ENCODE data around the gene ADCY7.

The ADCY7 gene

GRCh38 chr16:50282010-50282538 is 15.7 kb downstream of the ADCY7 start:
- DNase-seq (ENCODE audit: low spot score): no peak

GRCh38 chr16:50282955-50283631 is 16.7 kb downstream of the ADCY7 start:
- DNase-seq (ENCODE audit: low spot score): no peak

DNA sequence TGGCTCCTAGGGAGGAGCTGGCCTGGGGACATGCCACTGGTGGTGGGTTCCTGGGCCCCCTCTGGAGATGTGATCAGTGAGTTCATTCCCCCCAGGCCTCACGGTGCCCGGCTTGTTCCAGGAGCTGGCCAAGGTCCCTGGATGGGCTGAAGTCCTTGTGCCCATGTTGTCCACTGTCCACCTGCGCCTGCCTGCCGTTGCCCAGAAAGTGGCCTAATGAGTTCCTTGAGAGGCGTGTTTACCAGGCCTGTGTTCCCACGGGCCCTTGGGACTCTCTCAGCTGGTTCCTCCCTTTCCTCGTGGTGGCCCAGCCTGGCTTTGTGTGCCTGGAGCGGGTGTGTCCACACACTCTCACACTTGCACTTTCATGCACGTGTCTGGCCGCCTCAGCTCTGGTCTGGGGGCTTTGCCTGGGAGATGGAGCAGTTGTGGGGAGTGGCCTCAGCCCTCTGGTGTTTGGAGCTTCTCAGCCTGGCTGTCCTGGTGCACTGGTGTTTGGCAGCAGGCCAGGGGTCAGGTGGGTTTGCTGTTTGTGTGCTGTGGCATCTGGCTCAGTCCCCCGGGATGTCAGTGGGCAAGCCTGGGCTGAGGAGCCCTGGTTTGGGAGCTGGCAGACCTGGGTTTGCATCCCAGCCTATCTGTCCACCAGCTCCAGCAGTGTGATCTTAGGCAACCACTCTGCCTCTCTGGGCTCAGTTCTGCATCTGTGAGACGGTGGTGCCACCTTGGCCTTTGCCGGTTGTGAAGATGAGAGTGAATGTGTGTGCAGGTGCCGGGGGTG is 18.0 kb downstream of the ADCY7 start:
- peak; percentile 31 for DNase-seq (ENCODE audit: low spot score)

GRCh38 chr16:50285406-50286003 is 19.2 kb downstream of the ADCY7 start:
- no peak for DNase-seq (ENCODE audit: low spot score)

GRCh38 chr16:50286681-50287080 is 20.3 kb downstream of the ADCY7 start:
- DNase-seq (ENCODE audit: low spot score): no peak

DNA sequence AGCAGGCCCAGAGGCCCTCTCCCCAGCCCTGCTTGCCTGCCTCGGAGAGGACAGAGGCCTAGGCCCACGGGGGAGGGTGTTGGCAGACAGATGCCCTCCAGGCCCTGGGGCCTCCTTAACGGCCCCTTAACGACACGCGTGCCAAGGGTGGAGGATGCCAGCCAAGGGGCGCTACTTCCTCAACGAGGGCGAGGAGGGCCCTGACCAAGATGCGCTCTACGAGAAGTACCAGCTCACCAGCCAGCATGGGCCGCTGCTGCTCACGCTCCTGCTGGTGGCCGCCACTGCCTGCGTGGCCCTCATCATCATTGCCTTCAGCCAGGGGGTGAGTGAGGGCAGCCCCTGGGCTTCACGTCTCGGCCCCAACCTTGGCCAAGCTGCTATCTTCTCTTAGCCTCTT is 21.7 kb downstream of the ADCY7 start:
- no peak for DNase-seq (ENCODE audit: low spot score)

DNA sequence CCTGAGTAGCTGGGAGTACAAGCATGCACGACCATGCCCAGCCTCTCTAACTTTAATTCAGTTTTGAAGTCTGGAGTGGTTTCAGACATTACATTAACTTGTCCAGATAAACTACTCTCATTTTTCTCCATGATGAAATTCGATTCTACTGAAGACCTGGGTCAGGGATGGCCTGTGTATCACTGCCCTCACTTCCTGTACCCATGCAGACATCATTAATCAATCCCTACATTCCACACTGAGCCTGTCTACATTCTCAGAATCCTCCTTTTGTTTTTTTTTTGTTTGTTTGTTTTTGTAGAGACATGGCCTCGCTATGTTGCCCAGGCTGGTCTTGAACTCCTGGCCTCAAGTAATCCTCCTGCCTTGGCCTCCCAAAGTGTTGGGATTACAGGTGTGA is 22.6 kb downstream of the ADCY7 start:
- no peak for DNase-seq (ENCODE audit: low spot score)

DNA sequence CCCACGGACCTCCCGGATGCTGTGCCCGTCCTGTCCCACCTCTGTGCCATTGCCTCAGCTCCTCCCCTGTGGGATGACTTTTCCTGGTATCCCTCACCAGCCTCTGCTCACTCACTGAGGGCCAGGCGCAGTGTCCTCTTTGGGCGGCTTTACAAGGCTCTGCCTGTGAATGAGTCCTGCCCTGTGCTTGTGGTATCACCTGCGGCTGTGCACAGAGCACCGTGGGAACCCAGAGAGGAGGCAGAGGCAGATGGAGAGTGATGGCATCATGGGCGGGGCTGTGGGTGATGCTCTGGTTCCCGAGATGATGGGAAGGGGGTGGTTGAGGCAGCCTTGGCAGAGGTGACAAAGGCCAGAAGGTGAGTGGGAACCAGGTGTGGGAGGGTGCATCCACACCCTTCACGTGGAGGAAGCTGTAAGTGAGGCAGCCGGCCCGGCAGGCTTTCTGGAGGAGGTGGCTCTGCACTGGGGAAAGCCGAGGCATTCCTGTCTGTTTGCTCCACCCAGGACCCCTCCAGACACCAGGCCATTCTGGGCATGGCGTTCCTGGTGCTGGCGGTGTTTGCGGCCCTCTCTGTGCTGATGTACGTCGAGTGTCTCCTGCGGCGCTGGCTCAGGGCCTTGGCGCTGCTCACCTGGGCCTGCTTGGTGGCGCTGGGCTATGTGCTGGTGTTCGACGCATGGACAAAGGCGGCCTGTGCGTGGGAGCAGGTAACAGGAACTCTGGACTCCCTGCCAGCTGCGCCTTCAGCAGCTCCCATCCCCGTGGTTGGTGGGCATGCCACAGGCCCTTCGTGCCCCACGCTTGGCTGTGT is 23.8 kb downstream of the ADCY7 start:
- DNase-seq (ENCODE audit: low spot score): no peak

- no peak for DNase-seq (ENCODE audit: low spot score)
These were observed 24.5 kb downstream of the ADCY7 start for GRCh38 chr16:50290856-50291255.

DNA sequence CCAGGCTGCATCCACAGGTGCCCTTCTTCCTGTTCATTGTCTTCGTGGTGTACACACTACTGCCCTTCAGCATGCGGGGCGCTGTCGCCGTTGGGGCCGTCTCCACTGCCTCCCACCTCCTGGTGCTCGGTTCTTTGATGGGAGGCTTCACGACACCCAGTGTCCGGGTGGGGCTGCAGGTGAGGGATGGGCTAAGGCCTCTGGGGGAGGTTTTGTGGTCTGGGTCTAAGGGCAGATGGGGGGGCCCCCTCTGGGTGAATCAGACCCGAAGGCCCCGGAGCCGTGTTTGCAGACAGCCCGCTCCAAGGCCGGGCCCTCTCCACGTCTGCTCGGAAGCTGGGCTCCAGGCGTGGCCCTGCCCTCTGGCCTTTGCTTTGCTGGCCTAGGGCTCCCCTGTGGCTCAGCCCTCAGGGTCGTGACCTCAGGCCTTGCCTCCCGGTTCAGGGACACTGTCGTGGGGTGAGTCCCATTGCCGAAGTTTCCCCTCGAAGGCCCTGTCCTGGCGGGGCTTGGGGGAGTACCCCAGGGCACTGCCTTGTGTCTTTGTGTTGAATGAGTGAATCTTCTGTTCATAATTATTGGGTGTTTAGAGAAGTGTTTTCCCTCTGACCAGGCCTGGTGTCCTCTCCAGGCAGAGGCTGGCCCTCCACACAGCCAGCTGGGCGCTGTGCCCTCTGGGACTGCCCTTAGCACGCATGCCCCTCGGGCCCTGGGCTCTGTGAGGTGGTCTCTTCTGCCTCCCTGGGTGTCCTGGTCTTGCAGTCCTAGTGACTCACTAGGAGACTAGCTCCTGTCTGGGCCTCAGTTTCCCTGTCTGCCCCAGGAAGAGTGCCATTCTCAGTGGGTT is 25.6 kb downstream of the ADCY7 start:
- DNase-seq (ENCODE audit: low spot score): no peak

DNA sequence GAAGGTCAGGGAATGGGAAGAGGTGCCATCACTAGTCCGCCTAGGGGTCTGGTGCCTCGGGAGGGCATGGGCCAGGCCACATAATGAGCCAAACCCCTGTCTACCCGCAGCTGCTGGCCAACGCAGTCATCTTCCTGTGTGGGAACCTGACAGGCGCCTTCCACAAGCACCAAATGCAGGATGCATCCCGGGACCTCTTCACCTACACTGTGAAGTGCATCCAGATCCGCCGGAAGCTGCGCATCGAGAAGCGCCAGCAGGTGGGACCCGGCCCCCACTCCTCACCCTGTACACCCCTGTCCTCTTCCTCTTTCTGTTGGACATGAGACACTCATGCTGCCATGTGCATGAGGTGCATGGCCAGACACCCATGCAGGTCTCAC is 26.2 kb downstream of the ADCY7 start:
- DNase-seq (ENCODE audit: low spot score): no peak

- no peak for DNase-seq (ENCODE audit: low spot score)
These were observed 26.9 kb downstream of the ADCY7 start for GRCh38 chr16:50293041-50293783.

DNA sequence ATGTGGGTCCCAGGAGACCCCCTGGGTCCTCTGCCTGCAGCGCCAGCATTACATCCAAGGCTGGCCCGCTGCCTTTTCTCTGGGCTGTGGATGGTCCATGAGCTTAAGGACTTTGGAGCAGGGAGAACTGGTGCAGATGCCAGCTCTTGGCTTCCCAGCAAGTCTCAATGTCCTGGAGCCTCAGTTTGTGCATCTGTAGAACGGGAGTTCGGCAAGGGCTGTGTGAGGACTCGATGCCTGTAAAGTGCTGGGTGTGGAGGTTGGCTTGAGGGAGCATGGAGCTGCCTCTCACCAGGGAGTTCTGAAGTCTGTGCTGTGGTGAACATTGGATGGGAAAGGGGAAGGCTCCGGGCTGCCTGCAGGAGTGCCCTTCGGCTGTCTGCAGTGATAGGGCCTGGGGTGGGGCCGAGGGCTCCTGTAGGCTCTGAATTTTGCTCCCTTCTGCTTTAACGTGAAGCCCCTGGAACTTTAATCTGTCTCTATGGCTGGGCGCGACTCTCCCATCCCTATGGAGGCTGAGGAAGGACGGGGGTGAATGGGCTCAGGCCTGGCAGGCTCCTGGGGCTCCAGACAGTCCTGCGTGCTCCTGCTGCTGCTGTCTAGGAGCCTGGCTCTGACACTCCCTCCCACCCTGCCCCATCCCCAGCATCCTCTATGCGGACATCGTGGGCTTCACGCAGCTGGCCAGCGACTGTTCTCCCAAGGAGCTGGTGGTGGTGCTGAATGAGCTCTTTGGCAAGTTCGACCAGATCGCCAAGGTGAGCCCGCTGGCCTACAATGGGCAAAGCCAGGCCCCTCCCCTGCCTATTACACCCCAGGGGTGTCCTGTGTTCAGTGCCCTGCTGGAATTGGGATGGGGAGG is 27.9 kb downstream of the ADCY7 start:
- no peak for DNase-seq (ENCODE audit: low spot score)

DNA sequence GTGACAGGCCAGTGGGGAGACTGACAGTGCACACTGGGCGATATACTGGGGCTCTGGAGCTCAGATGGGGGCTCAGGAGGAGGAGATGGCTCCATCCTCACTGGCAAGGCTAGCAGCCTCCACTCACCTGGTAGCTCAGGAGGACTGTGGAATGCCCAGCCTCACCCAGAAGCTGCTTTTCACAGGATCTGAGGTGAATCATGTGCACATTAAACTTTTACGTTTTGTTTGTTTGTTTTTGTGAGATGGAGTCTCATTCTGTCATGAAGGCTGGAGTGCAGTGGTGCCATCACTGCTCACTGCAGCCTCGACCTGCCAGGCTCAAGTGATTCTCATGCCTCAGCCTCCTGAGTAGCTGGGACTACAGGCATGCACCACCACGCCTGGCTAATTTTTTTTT is 28.6 kb downstream of the ADCY7 start:
- no peak for DNase-seq (ENCODE audit: low spot score)

DNA sequence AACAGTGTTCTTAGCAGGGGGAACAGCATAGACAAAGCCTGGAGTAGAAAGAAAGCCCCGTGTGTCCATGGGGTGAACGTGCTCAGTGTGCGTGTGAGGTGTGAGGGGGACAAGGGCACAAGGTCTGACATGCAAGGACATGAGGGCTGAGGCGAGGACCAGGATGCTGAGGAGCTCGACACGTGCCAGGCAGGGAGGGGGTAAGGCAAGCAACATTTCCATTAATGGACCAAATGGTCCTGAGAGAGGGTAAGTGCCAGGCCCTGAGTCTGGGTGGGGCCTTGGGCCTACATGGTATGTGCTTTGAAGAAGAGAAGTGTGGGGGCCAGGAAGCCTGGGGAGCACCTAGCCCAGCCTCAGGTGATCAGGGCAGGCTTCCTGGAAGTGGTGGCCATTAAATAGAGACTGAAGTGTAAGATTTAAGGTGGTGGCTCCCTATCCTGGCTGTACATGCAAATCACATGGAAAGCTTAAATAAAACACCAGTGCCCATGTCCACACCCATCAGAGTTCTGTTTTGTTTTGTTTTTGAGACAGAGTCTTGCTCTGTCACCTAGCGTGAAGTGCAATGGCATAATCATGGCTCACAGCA is 29.3 kb downstream of the ADCY7 start:
- no peak for DNase-seq (ENCODE audit: low spot score)

DNA sequence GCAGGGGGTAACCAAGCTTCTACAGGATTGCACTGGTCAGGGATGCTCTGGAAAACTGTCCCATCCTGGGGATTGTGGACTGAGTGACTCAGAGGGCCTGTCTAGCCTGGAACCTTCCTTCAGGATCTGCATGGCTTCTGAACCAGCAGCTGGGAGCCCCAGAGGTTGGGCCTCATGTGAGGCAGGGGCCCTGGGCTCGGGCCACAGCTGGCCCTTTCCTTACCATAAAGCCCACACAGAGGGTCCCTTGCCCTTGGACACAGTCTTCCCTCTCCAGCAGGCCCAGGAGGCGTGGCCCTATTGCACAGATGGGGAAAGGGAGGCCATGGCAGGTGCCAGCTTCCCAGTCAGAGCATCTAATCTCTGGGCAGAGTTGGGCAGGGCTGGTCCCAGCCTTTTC is 30.5 kb downstream of the ADCY7 start:
- no peak for DNase-seq (ENCODE audit: low spot score)

DNA sequence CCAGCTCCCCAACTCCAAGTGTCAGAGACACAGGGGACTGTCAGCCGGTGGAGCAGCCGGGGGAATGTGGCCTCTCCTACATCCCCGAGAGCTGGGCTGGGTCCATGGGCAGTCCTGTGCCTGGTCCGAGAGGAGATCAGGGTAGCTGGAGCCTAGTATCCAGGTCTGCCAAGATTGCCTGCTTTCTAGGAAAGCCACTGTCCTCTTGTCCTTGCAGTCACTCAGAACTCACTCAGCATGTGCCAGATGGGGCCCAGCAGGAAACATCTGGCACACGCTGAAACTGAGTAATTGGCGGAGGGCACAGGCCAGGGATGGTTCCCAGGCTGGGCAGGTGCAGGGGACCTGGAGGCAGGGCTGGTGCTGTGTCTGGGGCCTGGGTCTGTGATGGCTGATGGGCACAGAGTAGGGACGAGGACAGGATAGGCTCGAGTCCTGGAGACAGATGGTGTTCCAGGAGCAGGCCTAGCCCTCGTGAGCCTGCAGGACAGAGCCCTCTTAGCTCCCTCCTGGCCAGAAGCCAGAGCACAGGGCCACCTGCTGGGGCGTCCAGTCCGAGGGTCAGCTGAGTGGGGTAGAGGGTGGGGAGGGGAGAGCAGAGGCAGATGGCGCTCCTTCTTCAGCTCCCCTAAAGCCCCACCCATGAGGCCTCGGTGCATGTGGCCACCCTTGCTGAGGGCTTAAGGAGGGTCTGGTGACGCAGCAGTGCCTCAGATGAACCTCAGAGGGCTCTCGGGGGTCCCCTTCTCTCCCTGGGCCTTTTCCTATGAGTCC is 31.1 kb downstream of the ADCY7 start:
- DNase-seq (ENCODE audit: low spot score): no peak

DNA sequence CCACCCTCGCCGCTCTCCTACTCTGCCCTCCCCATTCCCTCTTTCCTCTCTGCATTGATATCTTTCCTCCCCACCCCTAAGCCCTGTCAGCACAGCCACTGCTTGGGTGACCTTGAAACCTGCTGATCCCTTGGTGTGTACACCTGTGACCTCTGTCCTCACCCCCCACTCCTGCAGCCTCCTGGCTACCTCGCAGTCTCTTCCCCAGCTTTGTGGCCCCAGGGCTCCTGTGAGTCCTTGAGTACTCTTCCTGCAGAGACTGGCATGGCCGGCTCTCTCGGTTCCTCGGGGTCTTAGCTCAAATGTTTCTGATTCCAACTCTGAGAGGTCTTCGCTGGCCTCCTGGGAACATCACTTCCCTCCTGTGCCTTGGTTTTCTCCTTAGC is 31.7 kb downstream of the ADCY7 start:
- no peak for DNase-seq (ENCODE audit: low spot score)
